NCI-H524 (cell line): ENCODE data around the gene COX6A1.
A peak's percentile ranks its signal among the peaks of the same experiment; 100 is the strongest.

Experiments
- DNase-seq, 2 experiments: peaks; one replicate each; lab custom pipeline; 2025; lab: John Stamatoyannopoulos, UW

COX6A1 gene

GRCh38 chr12:120437735-120438494, at the start of gene COX6A1:
COX6A1 (plus strand) TSS chr12:120438113; CDS start chr12:120438127, 14 bp downstream.
- DNase-seq = peak; percentile 98 to 99

- peak in 1 of 2 experiments; percentile 37 for DNase-seq
Observed at GRCh38 chr12:120388691-120389481, 49.0 kb upstream of the COX6A1 start.

DNA sequence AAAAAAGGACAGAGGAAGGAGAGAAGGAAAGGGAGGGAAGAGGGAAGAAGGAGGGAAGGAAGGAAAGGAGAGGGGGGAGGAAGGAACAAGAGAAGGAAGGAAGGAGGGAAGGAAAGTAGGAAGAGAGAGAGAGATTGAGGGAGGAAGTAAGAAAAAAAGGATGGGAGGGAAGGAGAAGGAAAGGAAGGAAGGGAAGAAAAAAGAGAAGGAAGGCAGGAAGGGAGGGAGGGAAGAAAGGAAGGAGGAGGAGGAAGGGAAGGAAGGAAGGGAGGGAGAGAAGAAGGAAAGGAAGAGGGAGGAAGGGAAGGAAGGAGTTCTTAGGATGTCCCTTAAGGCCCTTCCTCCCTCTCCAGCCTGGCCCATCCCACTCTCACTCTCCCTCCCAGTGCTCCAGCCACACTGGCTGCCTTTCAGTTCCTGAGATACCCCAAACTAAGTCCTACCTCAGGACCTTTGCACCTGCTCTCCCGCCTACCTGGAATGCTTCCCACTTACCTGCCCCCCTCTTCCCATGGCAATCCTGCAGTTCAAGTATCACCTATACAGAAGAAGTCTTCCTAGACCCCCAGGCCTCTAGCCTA, 47.3 kb upstream of the COX6A1 start:
- DNase-seq = no peak

DNA sequence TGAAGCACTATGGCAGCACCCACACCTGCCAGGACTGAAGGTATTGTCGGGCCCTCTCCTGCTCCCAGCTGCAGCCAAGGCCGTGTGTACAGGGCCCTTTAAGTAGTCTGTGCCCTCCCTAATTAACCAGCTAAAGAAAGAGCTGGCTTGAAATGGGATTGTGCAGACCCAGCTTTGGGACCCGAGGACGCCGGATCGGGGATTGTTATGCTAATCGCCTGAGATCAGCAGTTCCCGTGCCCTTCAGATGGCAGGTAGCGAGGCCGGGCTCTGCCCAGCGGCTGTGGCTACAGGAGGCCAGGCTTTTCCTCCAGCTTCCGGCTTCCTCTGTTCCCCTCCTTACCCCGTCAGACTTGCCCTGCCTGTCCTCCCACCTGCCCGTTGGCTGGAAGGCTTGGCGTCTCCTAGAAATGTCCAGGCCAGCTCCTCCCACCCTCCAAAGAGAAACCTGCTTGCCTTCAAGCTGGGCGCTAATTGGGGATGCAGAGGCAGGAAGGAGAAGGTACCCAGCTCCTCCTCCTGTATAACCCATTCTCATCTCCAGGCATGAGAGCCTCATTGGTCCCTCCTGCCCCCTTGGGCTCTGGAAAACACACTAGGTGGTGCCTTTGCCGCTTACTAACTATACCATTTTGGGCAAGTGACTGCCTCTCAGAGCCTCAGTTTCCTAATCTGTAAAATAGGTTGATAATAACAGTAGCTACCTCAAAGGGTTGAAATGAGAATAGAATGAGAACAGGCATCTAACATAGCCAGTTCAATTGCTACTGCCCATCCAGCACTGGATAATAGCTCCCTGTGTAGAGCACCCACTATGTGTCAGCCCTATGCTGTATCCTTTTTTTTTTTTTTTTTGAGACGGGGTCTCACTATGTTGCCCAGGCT, 43.2 kb upstream of the COX6A1 start:
- no peak for DNase-seq

- DNase-seq = no peak
Observed at GRCh38 chr12:120397824-120398540, 39.9 kb upstream of the COX6A1 start.

- no peak for DNase-seq
Observed at GRCh38 chr12:120399531-120399930, 38.4 kb upstream of the COX6A1 start.

GRCh38 chr12:120402217-120402616, 35.7 kb upstream of the COX6A1 start:
- DNase-seq = no peak

DNA sequence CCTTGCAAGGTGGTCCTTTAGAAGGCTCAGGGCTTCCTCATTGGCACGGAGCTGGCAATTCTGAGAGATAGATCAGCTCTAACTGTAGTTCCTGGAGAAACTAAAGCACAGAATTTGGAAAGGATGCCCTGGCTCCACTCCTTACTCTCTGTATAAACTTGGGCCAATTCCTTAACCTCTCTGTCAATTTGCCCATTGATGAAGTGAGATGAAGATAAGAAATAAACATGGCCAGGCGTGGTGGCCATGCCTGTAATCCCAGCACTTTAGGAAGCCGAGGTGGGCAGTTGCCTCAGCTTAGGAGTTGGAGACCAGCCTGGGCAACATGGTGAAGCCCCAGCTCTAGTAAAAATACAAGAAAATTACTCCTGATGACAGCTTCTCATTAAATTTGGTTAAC, 34.0 kb upstream of the COX6A1 start:
- DNase-seq = no peak

GRCh38 chr12:120404271-120404670, 33.6 kb upstream of the COX6A1 start:
- peak; percentile 55 to 75 for DNase-seq

DNA sequence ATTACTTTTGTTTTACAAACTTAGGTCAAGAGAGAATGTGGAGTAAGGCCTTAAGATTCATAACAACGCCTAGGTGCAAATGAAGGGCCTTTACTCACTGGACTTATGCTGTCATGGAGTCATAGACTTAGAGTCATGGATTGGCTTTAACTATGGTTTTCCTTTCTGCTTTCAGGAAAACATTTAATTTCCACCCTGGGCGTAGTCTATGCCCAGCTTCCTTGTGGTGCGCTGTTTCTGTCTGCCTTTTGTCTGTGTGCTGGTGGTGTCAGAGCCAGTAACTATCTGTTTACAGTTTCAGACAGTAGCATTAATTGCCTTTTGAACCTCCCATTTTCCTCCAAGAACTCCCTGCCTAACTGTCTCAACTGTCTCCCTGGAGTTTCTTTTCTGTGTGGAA, 31.8 kb upstream of the COX6A1 start:
- no peak for DNase-seq

GRCh38 chr12:120406553-120406952, 31.4 kb upstream of the COX6A1 start:
- DNase-seq = no peak

DNA sequence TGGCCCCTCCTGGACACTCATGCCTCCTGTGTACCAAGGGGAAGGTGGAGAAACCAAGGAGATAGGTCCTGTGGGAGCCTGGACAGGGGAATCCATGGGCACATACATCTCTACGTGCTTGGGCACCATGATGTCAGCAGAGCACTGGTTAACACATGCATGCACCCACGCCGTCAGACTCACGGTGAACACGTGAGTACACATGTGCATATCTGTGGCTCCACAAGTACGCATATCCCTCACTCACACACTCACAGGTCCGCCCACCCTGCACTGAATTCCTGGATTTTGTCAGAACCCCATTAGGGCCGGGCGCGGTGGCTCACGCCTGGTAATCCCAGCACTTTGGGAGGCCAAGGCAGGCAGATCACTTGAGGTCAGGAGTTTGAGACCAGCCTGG, 29.1 kb upstream of the COX6A1 start:
- DNase-seq = no peak

DNA sequence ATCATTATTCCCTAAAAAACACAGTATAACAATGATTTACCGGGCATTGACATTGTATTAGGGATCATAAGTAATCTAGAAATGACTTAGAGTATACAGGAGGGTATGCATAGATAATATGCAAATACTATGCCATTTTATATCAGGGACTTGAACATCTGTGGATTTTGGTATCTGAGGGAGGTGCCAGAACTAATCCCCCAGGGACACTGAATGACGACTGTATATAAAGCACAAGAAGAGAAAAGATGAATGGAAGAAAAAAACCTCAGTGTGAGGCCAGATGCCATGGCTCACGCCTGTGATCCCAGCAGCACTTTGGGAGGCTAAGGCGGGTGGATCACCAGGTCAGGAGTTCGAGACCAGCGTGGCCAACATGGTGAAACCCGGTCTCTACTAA, 25.5 kb upstream of the COX6A1 start:
- DNase-seq = peak; percentile 16 to 76

- no peak for DNase-seq
Observed at GRCh38 chr12:120413901-120414695, 23.8 kb upstream of the COX6A1 start.

- DNase-seq = peak; percentile 78 to 85
Observed at GRCh38 chr12:120416490-120417216, 21.3 kb upstream of the COX6A1 start.

- DNase-seq = no peak
Observed at GRCh38 chr12:120417917-120418580, 19.9 kb upstream of the COX6A1 start.

DNA sequence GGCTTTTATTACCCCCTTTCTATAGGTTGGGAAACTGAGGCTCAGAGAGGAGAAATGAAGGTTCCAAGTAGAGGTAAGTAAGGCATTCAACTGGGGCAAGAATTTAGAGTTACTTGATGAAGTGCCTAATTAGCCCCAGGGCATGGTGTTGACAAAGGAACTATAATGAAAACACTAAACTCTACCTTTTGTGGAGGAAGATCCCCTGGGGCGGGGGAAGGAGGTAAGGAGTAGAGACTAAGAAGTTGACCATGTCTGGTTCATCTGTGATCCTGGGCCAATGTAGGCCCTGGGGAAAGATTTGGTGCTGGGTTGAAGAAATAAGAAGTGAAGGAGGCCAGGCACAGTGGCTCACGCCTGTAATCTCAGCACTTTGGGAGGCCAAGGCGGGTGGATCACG, 16.2 kb upstream of the COX6A1 start:
- no peak for DNase-seq

GRCh38 chr12:120422892-120423456, 14.9 kb upstream of the COX6A1 start:
- DNase-seq = no peak

DNA sequence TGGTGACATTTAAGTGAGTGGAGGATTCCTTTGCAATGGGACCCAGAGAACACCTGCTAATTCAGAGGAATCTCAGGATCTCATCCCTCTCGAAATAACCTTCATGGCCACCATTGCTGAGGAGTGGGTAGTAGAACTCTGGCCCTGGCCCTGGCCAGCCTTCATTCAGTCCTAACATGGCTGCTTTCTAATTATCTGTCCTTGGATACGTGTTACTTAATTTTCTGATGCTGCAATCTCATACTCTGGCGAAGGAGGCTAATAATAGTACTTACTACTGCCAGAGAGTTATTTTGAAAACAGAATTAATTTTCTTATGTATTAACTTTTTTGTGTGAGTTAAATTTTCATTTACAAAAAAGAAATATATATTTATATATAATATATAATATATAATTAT, 12.1 kb upstream of the COX6A1 start:
- no peak for DNase-seq
